ENCODE measurements around the gene GNE. TPM values are rescaled to one million over a fixed set of nuclear protein-coding genes. Genes with fewer than 3 reads are reported as not detected.
A peak's percentile ranks its signal among the peaks of the same experiment; 100 is the strongest.

The GNE gene
- total RNA-seq, 2 donors from 2014 or later = 20.2 to 21.2 TPM

DNA sequence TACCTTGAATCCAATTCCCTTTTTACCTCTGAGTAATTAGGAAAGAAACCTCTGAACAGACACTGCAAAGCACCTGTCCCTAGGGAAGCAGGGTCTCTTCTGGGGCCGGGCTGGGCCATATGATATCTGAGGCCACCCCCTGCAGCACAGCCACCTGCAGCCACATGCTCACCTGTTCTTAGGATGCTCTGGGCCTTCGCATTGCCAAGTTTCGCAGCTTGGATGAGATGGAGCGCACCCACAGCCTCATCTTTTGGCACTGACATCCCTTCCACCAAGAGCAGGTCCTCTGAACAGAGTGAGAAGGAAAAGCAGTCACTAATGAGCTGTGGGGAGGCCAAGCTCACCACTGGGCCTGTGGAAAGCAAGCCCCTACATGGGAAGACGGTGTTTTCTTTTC is 40.2 kb downstream of the GNE start:
- H3K9me3 ChIP-seq = peaks cover 0 to 6% of the 10 kb centered on the region in 2 donors
- peaks cover 0 to 38% of the 10 kb centered on the region in 2 donors for H3K4me1 ChIP-seq
- H3K27me3 ChIP-seq = no peaks in the 10 kb centered on the region
- TF ChIP-seq, protein P1, sequence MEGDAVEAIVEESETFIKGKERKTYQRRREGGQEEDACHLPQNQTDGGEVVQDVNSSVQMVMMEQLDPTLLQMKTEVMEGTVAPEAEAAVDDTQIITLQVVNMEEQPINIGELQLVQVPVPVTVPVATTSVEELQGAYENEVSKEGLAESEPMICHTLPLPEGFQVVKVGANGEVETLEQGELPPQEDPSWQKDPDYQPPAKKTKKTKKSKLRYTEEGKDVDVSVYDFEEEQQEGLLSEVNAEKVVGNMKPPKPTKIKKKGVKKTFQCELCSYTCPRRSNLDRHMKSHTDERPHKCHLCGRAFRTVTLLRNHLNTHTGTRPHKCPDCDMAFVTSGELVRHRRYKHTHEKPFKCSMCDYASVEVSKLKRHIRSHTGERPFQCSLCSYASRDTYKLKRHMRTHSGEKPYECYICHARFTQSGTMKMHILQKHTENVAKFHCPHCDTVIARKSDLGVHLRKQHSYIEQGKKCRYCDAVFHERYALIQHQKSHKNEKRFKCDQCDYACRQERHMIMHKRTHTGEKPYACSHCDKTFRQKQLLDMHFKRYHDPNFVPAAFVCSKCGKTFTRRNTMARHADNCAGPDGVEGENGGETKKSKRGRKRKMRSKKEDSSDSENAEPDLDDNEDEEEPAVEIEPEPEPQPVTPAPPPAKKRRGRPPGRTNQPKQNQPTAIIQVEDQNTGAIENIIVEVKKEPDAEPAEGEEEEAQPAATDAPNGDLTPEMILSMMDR (IDR thresholded peaks at IDR 0.05) = no peak
- no peak for DNase-seq (ENCODE audit: low spot score)
- H3K4me3 ChIP-seq = no peak overlapping the region
- H3K27ac ChIP-seq = no peak overlapping the region
- peaks cover 60% of the 10 kb centered on the region for H3K36me3 ChIP-seq

DNA sequence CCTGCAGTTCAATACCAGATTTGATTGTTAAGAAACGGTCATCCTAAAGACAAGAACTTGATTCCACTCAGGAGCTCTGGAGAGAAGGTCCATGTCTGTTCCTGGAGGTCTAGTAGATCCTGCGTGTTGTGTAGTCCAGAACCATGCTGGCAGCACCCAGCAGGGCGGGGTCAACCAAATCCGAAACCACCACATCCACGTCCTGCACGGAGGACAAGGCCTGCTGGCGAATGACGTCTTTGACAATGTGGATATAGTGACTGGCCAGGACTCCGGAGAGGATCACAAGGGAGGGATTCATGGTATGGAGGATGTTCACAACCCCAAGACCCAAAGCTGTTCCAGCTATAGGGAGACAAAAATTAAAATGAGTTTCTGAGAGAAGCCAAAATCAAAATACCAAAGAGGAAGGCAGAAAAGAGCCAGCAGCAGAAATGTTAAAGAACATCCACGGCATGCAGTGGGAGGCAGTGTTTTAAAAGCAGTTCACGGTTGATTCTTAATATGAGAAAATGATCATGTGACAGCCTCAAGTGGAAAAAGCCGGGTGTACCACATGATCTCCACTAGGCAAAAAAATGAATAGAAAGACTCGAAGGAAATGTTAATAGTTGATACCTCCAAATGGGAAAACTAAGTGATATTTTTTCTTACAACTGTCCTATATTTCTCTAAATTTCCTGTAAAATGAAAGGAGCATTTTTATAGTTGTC is 40.8 kb downstream of the GNE start:
- H3K36me3 ChIP-seq = peaks cover 54% of the 10 kb centered on the region
- TF ChIP-seq, protein P1 (IDR thresholded peaks at IDR 0.05) = no peak
- no peak overlapping the region for H3K4me3 ChIP-seq
- no peak for DNase-seq (ENCODE audit: low spot score)
- peaks cover 0 to 44% of the 10 kb centered on the region in 2 donors for H3K4me1 ChIP-seq
- H3K9me3 ChIP-seq = peaks cover 0 to 1% of the 10 kb centered on the region in 2 donors
- no peak overlapping the region for H3K27ac ChIP-seq
- H3K27me3 ChIP-seq = no peaks in the 10 kb centered on the region

DNA sequence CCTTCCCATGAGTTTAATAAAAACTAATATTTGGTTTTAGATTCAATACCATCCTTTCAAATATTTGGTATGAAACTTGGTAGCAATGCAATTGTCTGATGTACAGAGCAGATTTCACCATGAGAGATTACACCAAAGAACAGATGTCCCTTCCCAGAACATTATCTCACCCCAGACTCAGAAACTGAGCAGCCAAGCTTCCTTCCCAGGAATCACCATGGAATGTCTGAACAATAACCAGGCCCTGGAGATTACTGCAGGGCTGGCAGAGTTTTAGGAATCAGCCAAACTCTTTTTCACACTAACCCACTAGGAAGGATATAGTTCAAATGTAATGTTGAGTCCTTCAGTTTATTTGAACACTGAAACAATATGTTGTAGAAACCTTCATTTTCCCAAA is 43.7 kb downstream of the GNE start:
- H3K9me3 ChIP-seq = no peaks in the 10 kb centered on the region
- TF ChIP-seq, protein P1 (IDR thresholded peaks at IDR 0.05) = no peak
- no peak overlapping the region for H3K4me3 ChIP-seq
- peaks cover 33% of the 10 kb centered on the region for H3K36me3 ChIP-seq
- peak overlapping the region; percentile 3 to 21 for H3K27ac ChIP-seq
- DNase-seq (ENCODE audit: low spot score) = no peak
- no peaks in the 10 kb centered on the region for H3K27me3 ChIP-seq
- H3K4me1 ChIP-seq = peaks cover 0 to 70% of the 10 kb centered on the region in 2 donors

DNA sequence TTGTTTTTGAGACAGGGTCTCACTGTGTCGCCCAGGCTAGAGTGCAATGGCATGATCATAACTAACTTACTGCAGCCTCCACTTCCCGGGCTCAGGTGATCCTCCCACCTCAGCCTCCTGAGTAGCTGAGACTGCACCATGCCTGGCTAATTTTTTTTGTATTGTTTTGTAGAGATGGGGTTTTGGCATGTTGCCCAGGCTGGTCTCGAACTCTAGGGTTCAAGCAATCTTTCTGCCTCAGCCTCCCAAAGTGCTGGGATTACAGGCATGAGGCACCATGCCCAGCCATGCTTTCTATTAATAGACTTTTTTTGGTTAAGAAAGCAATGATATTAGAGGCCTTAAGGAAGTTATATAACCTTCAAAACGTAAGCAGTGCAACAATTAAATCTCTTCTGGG is 44.3 kb downstream of the GNE start:
- TF ChIP-seq, protein P1 (IDR thresholded peaks at IDR 0.05) = no peak
- DNase-seq (ENCODE audit: low spot score) = no peak
- peak overlapping the region in 1 of 2 donors; percentile 21 for H3K27ac ChIP-seq
- no peaks in the 10 kb centered on the region for H3K9me3 ChIP-seq
- H3K27me3 ChIP-seq = no peaks in the 10 kb centered on the region
- H3K36me3 ChIP-seq = peaks cover 27% of the 10 kb centered on the region
- no peak overlapping the region for H3K4me3 ChIP-seq
- H3K4me1 ChIP-seq = peaks cover 0 to 76% of the 10 kb centered on the region in 2 donors

DNA sequence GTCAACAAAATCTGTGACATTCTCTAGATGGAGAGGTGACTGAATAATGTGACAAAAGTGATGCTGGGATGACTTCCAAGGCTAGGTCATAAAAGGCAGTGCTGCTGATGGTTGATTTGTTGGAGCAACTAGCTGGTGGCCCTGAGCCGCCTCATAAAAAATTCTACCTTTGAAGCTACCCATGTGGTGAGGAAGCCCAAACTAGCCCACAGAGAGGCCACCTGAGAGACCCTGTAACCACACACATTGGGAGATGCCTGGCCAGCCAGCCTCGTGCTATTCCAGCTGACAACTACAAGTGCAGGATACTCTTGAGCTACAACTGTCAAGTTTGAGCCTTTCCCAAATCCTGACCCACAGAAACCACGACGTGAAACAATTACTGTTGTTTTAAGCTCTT is 44.9 kb downstream of the GNE start:
- Histone ChIP-seq H3K36me3 (peaks cover 23% of the 10 kb centered on the region), H3K4me3 (no peak overlapping the region), H3K27me3 (no peaks in the 10 kb centered on the region), H3K4me1 (peaks cover 0 to 82% of the 10 kb centered on the region in 2 donors), H3K27ac (peak overlapping the region in 1 of 2 donors; percentile 21), H3K9me3 (no peaks in the 10 kb centered on the region)
- TF ChIP-seq, protein P1 (IDR thresholded peaks at IDR 0.05) = no peak
- no peak for DNase-seq (ENCODE audit: low spot score)

DNA sequence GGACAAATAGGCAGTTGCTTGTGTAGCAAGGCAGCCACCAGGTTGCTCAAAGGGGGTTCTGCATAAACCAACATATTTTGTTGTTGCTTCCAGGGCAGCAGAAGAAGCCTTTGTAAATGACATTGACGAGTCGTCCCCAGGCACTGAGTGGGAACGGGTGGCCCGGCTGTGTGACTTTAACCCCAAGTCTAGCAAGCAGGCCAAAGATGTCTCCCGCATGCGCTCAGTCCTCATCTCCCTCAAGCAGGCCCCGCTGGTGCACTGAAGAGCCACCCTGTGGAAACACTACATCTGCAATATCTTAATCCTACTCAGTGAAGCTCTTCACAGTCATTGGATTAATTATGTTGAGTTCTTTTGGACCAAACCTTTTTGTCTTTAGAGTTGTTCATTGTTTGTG is 46.7 kb downstream of the GNE start:
- Histone ChIP-seq H3K4me1 (peaks cover 0 to 96% of the 10 kb centered on the region in 2 donors), H3K27ac (peak overlapping the region; percentile 17 to 41), H3K4me3 (no peak overlapping the region), H3K27me3 (no peaks in the 10 kb centered on the region), H3K36me3 (peaks cover 24% of the 10 kb centered on the region), H3K9me3 (no peaks in the 10 kb centered on the region)
- TF ChIP-seq, protein P1 (IDR thresholded peaks at IDR 0.05) = no peak
- no peak for DNase-seq (ENCODE audit: low spot score)

Measured in right atrium auricular region (tissue), 2 donors.